ACC112 (cell line): ENCODE results near the gene TAGLN.

Experiments
- H2AFZ ChIP-seq: fragments of 200-600 bp; sonication (generic); one replicate; pipeline ENCODE4 v1.6.0; 2017; ENCODE audit warnings: antibody characterized with exemption, low read length; ENCODE audit not compliant: unreplicated experiment
- H3K27ac ChIP-seq: fragments of 200-600 bp; sonication (generic); 2 replicates; pipeline ENCODE4 v1.5.1; 2014; ENCODE audit warnings: low read depth, mild to moderate bottlenecking, antibody characterized with exemption, low read length, moderate library complexity
- H3K27me3 ChIP-seq: fragments of 200-600 bp; sonication (generic); 2 replicates; pipeline ENCODE4 v1.6.1; 2014; ENCODE audit warnings: mild to moderate bottlenecking, antibody characterized with exemption, low read length, moderate library complexity, mixed read lengths; ENCODE audit not compliant: insufficient read depth
- H3K36me3 ChIP-seq: fragments of 200-600 bp; sonication (generic); 2 replicates; pipeline ENCODE4 v1.6.1; 2016; ENCODE audit warnings: mild to moderate bottlenecking, antibody characterized with exemption, low read length, moderate library complexity, mixed read lengths; ENCODE audit not compliant: insufficient read depth
- H3K4me1 ChIP-seq: fragments of 200-600 bp; sonication (generic); one replicate; pipeline ENCODE4 v1.6.1; 2016; ENCODE audit warnings: low read length, mixed read lengths; ENCODE audit not compliant: insufficient read depth, unreplicated experiment, control insufficient read depth
- H3K4me3 ChIP-seq: fragments of 200-600 bp; sonication (generic); 2 replicates; pipeline ENCODE4 v1.5.1; 2014; ENCODE audit warnings: mild to moderate bottlenecking, low read depth, low read length
- H3K79me2 ChIP-seq: fragments of 200-600 bp; sonication (generic); one replicate; pipeline ENCODE4 v1.6.0; 2016; ENCODE audit warnings: low read length; ENCODE audit not compliant: control insufficient read depth, unreplicated experiment, insufficient read depth

TAGLN gene

DNA sequence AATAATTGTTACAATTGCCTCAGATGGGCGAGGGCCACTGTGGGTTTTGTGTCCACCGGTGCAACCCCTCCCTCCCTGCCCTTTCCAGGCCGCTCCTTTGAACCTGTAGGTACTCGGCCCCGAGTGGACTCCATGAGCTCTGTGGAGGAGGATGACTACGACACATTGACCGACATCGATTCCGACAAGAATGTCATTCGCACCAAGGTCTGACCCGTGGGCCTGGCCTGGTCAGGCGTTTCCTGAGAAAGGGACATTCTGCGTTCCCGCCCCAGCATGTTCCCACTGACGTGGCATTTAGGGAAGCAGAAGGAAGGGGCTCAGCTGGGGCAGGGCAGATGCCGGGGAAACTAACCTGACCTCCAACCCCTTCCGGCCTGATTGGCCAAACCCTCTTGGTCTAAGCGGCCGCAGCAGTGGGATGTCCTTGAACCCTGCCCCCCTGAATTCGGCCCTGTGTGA, 10.5 kb upstream of the TAGLN start:
- H3K79me2 ChIP-seq, result no peaks in the 10 kb centered on the region
- H2AFZ ChIP-seq, result no peak overlapping the region
- no peak overlapping the region for H3K4me3 ChIP-seq
- H3K27me3 ChIP-seq, result no peaks in the 10 kb centered on the region
- H3K27ac ChIP-seq, result no peak overlapping the region
- H3K4me1 ChIP-seq, result no peaks in the 10 kb centered on the region
- H3K36me3 ChIP-seq, result no peaks in the 10 kb centered on the region

DNA sequence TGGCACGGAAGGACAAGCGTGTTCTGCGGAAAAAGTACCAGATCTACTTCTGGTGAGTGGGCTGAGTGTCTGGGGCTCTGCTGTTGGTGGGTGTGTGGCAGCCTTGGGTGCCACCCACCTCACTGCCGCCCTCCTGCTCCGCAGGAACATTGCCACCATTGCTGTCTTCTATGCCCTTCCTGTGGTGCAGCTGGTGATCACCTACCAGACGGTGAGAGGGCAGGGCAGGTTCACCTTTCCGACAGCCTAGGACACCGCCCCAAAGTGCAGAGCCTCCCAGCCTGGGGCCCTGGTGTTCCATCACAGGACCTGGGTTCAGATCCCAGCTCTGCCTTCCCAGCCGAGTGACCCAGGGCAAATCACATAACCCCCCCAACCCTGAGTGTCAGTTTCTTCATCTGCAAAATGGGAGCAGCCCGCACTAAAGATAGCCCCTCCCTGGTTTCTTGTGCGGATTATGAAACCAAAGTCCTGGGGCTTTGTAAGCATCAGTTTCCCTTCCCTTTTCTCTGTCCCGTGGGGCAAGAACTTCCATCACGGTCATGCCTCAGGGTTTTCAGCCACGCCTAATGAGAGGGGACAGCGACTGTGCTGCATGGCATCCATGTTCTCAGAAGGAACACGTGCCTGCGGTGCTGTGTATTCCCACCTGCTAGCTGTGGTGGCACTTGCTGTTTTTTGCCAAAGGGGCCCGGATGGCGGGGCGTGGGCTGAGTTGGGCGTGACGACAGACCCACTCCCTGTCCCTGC, 9.8 kb upstream of the TAGLN start:
- Histone ChIP-seq H3K36me3 (no peaks in the 10 kb centered on the region), H3K27ac (no peak overlapping the region), H3K4me1 (no peaks in the 10 kb centered on the region), H3K4me3 (no peak overlapping the region), H3K79me2 (no peaks in the 10 kb centered on the region), H2AFZ (no peak overlapping the region), H3K27me3 (no peaks in the 10 kb centered on the region)

DNA sequence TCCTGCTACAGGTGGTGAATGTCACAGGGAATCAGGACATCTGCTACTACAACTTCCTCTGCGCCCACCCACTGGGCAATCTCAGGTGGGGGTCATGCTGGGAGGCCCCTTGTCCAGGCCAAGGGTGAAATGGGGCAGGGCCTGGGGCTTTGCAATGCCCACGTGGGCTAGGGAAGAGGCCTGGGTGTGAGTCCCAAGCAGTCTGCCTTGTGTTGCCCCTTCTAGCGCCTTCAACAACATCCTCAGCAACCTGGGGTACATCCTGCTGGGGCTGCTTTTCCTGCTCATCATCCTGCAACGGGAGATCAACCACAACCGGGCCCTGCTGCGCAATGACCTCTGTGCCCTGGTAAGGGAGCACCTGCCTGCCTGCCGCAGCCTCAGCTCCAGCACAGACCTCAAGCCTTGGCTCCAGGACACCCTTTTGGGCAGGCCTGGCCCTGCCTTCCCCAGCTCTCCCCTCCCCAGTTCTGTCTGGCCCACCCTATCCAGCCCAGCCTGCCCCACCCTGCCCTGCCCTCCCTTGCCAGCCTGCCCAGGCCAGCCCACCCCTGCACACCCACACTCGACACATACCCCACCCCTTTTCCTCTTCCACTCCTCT, 9.1 kb upstream of the TAGLN start:
- H3K27me3 ChIP-seq, result no peaks in the 10 kb centered on the region
- no peaks in the 10 kb centered on the region for H3K79me2 ChIP-seq
- no peaks in the 10 kb centered on the region for H3K4me1 ChIP-seq
- H3K27ac ChIP-seq, result no peak overlapping the region
- no peaks in the 10 kb centered on the region for H3K36me3 ChIP-seq
- no peak overlapping the region for H2AFZ ChIP-seq
- no peak overlapping the region for H3K4me3 ChIP-seq

- H3K36me3 ChIP-seq, result no peaks in the 10 kb centered on the region
- H2AFZ ChIP-seq, result no peak overlapping the region
- H3K4me3 ChIP-seq, result no peak overlapping the region
- no peaks in the 10 kb centered on the region for H3K27me3 ChIP-seq
- H3K4me1 ChIP-seq, result no peaks in the 10 kb centered on the region
- no peak overlapping the region for H3K27ac ChIP-seq
- H3K79me2 ChIP-seq, result no peaks in the 10 kb centered on the region
These were observed 7.3 kb upstream of the TAGLN start for GRCh38 chr11:117191680-117192400.

DNA sequence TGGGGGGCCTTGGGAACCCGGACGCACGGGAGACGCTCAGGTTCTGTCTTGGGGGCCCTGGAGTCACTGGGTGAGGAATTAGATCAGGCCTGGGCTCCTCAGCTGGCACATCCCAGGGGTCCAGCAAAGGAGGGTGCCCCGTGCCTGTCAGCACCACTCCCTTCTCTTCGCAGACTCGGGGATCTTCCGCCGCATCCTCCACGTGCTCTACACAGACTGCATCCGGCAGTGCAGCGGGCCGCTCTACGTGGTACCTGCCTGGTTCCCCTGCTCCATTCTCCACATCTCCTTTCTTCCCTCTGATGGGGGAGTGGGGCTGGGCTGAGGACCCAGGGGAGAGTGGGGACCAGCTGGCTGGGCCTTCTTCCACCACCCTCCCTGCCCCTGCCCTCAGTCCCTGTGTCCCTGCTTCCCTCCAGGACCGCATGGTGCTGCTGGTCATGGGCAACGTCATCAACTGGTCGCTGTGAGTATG, 6.7 kb upstream of the TAGLN start:
- no peaks in the 10 kb centered on the region for H3K79me2 ChIP-seq
- no peak overlapping the region for H3K27ac ChIP-seq
- H3K4me1 ChIP-seq, result no peaks in the 10 kb centered on the region
- H2AFZ ChIP-seq, result no peak overlapping the region
- no peaks in the 10 kb centered on the region for H3K27me3 ChIP-seq
- no peaks in the 10 kb centered on the region for H3K36me3 ChIP-seq
- no peak overlapping the region for H3K4me3 ChIP-seq

DNA sequence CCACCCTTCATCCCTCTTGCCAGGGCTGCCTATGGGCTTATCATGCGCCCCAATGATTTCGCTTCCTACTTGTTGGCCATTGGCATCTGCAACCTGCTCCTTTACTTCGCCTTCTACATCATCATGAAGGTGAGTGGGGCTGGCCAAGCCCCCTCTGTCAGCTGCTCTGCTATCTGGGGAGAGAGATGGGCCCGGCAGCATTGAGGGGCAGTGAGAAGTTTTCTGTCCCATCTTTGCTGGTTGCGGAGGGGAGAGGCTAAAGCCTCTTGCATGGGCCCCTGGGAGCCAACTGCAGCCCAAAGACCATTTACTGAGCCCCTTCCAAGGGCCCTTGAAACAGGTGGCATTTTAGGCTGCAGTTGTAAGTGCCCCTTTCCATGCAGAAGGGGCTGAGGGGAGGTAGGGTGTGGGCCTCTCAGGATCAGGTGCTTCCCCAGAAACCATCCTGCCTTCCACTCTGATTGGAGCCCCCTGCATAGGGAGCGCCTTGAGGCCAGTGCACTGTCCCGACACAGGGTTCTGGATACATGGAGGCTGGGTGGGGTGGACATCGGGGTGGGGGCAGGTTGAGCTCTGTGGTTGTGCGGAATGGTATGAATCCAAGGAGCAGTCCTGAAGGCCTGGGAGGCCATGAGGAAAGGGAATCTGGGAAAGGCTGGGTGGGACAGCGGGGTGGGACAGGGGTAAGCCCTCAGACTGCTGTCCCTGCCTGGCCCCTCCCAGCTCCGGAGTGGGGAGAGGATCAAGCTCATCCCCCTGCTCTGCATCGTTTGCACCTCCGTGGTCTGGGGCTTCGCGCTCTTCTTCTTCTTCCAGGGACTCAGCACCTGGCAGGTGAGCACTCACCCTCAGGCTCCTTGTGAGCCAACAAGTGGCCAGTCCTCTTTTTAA, 5.8 kb upstream of the TAGLN start:
- no peaks in the 10 kb centered on the region for H3K36me3 ChIP-seq
- no peaks in the 10 kb centered on the region for H3K27me3 ChIP-seq
- H3K79me2 ChIP-seq, result peaks cover 1% of the 10 kb centered on the region
- H3K27ac ChIP-seq, result no peak overlapping the region
- peaks cover 5% of the 10 kb centered on the region for H3K4me1 ChIP-seq
- H3K4me3 ChIP-seq, result no peak overlapping the region
- no peak overlapping the region for H2AFZ ChIP-seq

- peaks cover 11% of the 10 kb centered on the region for H3K4me1 ChIP-seq
- no peaks in the 10 kb centered on the region for H3K27me3 ChIP-seq
- no peaks in the 10 kb centered on the region for H3K36me3 ChIP-seq
- peaks cover 6% of the 10 kb centered on the region for H3K79me2 ChIP-seq
- no peak overlapping the region for H3K4me3 ChIP-seq
- no peak overlapping the region for H2AFZ ChIP-seq
- H3K27ac ChIP-seq, result no peak overlapping the region
These were observed 4.9 kb upstream of the TAGLN start for GRCh38 chr11:117194267-117194666.

GRCh38 chr11:117195258-117195657, 3.9 kb upstream of the TAGLN start:
- Histone ChIP-seq H3K79me2 (peaks cover 13% of the 10 kb centered on the region), H3K4me3 (no peak overlapping the region), H3K4me1 (peaks cover 21% of the 10 kb centered on the region), H3K27me3 (no peaks in the 10 kb centered on the region), H3K27ac (no peak overlapping the region), H2AFZ (no peak overlapping the region), H3K36me3 (no peaks in the 10 kb centered on the region)

- no peaks in the 10 kb centered on the region for H3K27me3 ChIP-seq
- H3K4me1 ChIP-seq, result peaks cover 26% of the 10 kb centered on the region
- H3K36me3 ChIP-seq, result no peaks in the 10 kb centered on the region
- H3K27ac ChIP-seq, result no peak overlapping the region
- H3K79me2 ChIP-seq, result peaks cover 18% of the 10 kb centered on the region
- H2AFZ ChIP-seq, result no peak overlapping the region
- H3K4me3 ChIP-seq, result no peak overlapping the region
These were observed 3.4 kb upstream of the TAGLN start for GRCh38 chr11:117195761-117196160.

DNA sequence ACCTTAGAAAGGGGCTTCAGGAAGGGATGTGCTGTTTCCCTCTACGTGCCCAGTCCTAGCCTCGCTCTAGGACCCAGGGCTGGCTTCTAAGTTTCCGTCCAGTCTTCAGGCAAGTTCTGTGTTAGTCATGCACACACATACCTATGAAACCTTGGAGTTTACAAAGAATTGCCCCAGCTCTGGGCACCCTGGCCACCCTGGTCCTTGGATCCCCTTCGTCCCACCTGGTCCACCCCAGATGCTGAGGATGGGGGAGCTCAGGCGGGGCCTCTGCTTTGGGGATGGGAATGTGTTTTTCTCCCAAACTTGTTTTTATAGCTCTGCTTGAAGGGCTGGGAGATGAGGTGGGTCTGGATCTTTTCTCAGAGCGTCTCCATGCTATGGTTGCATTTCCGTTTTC, 2.2 kb upstream of the TAGLN start:
- Histone ChIP-seq H3K36me3 (no peaks in the 10 kb centered on the region), H3K79me2 (peaks cover 29% of the 10 kb centered on the region), H3K4me1 (peaks cover 38% of the 10 kb centered on the region), H2AFZ (no peak overlapping the region), H3K27me3 (no peaks in the 10 kb centered on the region), H3K27ac (no peak overlapping the region), H3K4me3 (no peak overlapping the region)
